GM21423 (cell line): ENCODE data around the gene RHBDL1.

Experiments
- ATAC-seq: cut with Tn5 transposase; IDR thresholded peaks from one replicate; pipeline ENCODE4 v1.9.1; 2021; ENCODE audit warnings: mild to moderate bottlenecking, moderate library complexity; ENCODE audit not compliant: unreplicated experiment

The RHBDL1 gene

DNA sequence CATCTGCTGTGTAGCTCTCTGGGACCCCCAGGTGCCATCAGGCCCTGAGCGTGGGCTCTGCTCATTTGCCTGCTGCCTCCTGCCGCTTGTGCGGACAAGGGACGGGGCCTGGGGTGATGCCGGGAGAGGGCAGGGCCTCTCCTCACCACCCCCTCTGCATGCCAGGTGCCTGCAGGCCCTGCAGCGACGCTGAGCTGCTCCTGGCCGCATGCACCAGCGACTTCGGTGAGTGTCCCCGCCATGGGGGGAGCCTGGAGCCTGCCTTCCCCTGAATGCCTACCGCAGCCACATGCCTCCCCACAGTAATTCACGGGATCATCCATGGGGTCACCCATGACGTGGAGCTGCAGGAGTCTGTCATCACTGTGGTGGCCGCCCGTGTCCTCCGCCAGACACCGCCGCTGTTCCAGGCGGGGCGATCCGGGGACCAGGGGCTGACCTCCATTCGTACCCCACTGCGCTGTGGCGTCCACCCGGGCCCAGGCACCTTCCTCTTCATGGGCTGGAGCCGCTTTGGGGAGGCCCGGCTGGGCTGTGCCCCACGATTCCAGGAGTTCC lies 41.4 kb downstream of the RHBDL1 start:
- no peak for ATAC-seq

DNA sequence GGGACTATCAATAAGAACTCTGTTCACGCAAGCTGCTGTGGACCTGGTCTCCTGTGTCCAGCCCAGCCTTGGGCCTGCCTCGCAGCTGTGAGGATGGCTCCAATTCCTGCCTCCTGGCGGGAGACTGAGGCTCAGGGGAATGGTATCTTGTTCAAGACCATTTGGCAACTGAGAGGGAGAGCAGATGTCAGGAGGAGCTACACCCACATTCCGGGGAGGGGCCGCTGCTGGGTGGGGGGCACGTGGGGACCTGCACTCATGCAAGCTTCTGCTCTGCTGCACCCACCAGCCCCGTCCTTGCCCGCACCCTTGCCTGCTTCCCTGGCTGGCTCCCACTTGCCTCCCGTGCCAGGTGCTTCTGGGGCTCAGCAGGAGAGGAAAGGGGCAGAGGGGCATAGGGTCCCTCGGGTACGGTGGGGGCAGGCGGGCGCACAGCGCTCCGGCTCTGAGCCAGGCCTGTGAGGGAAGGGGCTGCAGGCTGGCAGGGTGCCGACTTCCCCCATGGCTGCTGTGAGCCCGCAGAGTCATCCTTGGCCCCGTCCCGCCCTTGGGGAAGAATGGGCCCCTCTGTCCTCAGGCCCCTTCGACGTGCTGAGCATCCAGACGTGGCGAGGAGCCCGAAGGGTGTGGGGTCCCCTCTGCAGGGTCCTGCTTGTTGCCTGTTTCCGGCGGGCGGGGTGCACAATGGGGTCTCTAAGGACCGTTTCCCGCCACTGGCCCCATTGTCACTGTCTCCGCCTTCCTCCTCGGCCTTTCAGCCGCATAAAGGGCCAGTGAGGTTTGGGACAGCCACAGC lies 42.2 kb downstream of the RHBDL1 start:
- ATAC-seq, result no peak

DNA sequence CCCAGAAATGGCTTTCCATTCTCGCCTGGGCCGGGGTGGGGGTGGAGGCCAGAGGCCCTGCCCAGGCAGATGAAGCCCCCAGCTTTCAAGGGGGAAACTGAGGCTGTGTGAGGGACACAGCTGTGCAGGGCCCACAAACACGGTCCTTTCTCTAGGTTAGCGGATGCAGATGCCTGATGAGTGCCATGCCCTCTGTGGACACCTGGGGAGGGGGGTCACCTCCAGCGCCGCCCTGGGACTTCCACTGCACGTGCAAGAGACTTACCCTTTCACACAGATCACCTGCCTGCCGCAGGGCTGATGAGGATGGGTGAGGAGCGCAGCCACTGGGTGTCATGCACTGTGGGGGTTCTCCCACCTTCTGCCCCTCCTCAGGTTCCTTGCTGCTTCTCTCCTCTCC lies 42.9 kb downstream of the RHBDL1 start:
- ATAC-seq, result no peak

DNA sequence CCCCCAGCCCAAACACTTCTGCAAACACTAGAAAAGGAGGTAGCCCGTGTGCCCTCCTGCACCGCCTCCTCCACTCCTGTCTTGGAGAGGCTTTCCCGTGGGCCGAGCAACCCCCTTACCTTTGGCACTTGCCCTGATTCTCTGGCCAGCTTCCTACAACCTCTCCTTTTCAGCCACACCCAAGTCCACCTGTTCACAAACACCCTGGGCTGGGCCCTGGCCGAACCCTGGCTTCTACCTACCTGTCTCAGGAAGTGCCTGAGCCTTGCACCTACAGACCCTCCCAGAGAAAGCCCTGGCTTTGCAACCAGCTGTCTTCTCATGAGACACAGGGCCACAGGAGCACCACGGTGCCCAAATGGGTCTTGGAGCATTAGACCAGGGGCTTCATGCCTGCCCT lies 43.5 kb downstream of the RHBDL1 start:
- ATAC-seq, result no peak

DNA sequence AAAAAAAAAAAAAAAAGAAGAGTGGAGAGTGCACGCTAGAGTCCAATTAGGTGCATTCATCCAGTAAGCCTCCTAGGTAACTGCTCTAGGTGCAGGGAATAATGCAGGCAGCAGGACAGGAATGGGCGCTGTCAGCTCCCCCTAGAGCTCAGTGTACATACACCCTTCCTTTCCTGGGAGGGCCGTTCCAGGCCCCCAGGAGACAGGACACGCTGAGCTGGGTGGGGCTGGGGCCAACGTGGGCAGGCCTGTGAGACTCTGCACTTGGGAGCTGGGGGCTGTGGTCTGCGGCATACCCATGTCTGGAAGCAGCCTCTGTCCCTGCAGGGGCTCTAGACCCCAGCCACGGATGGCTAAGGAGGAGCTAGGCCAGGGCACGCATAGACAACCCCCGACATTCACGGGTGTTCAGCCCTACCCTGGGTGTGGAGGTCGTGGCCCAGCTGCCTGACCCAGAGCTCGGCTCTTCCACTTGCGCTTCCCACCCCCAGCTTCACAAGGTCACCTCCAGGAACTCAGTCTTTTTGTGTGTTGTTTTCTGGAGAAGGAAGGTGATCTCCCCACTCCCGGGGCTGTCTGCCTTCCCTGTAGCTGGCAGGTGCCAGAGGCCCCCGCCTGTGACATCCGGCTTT lies 44.5 kb downstream of the RHBDL1 start:
- no peak for ATAC-seq

DNA sequence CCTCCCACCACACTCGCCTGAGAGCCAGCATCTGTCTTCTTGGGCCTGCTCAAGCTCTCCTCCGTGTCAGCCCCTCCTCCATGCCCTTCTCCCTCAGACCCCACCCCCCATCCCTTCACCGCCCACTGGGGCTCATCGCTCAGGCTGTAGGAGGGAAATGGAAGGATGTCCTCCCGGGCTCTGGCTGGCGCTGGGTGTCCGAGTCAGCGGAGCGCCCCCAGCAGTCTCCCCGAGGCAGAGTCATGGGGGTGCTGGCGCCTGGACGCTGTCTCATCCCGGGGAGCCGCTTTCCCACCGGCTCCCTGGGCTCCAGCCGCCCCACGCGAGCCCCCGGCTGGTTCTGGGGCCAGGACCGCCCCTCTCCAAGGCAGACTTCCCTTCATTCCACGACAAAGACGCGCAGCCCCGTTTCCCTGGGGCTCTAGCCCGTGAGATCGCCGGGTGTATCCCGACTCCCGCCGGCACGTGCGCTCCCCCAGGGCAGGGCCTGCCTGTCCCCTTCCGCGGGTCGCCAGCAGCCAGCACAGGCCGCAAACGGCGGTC lies 45.0 kb downstream of the RHBDL1 start:
- peak; percentile 10 for ATAC-seq

DNA sequence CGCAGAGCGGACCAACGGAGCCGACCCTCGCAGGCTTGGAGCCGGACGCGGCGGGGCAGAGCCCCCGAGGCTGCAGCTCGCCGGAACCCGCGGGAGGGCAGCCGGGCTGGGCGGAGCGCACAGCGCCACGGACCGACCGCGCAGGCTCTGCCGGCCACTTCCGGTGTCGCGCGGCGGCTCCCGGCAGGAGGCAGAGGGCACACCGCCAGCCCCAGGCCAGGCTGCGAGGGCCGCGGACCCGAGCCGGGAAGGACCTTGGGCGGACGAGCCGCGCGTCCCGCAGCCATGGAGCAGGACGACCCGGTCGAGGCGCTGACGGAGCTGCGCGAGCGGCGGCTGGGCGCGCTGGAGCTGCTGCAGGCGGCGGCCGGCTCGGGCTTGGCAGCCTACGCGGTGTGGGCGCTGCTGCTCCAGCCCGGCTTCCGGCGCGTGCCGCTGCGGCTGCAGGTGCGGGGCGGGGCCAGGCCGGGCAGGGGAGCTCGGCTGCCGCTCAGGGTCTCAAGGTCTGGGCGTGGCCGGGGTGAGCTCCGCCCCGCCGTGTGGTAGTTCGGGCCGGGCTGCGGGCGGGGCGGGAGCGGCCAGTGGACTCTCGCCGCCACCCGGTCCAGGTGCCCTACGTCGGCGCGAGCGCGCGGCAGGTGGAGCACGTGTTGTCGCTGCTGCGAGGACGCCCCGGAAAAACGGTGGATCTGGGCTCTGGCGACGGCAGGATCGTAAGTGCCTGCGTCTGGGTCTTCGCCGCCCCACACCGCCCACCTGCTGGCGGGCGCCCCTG lies 45.7 kb downstream of the RHBDL1 start, which contains the start of gene ANTKMT:
TSS of gene ANTKMT (plus strand) at position 157 of the 775 bp plus-strand sequence. CDS start at position 286, 129 bp downstream.
- ATAC-seq, result peak; percentile 67

DNA sequence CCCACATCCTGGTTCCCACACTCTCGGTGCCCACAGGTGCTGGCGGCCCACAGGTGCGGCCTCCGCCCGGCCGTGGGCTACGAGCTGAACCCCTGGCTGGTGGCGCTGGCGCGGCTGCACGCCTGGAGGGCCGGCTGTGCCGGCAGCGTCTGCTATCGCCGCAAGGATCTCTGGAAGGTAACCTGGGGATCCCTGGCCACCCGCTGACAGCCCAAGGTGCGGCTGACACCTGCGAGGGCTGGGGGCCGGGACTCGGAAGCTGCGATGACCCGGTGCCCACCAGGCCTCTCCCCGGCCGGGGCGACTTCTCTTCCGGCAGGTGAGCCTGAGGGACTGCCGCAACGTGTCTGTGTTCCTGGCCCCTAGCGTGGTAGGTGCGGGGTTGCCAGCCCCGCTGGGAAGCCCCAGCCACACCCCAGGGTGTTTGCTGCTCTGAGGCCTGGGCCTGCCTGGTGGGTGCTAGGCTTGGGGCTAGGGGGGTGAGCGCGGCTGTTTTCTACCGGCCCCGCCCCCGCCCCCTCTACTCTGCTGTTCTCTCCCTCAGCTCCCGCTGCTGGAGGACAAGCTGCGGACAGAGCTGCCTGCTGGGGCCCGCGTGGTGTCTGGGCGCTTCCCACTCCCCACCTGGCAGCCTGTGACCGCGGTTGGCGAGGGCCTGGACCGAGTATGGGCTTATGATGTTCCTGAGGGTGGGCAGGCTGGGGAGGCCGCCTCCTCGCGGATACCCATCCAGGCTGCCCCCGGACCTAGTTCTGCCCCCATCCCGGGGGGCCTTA lies 46.5 kb downstream of the RHBDL1 start:
- no peak for ATAC-seq

DNA sequence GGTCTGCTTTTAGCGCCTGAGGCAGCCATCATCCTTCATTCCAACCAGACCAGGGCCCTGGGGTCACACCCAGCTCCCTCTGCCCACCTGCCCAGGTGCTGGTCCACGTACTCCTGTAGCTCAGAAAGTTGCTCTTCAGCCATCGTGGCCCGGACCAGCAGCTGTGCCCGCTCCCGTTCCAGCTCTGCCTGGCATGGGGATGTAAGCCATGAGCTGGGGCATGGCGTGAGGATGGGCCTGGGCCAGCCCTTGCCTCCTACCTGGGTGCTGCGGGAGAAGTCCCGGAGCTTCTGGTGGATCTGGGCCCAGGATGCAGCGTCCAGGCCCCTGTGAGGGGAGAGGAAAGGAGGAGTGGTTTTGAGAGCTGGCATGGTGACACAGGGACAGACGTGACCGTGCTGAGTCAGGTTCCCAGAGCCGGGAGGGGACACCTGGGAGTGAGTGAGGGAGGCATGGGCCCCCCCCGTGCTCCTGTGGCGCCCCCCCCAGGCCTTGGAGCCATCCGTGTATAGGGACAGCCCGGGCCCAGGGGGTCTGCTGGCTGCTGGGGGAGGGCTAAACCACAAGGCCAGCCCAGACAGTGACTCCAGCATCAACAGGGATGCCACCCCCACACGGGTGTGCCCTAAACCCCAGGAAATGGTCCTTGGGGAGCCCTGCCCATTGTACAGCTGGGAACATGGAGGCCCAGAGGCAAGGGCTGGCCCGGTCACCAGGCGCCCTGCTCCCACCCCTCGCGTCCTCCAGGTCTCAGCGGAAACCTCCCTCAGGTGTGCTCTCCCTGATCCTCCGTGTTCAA lies 47.6 kb downstream of the RHBDL1 start:
- ATAC-seq, result no peak

DNA sequence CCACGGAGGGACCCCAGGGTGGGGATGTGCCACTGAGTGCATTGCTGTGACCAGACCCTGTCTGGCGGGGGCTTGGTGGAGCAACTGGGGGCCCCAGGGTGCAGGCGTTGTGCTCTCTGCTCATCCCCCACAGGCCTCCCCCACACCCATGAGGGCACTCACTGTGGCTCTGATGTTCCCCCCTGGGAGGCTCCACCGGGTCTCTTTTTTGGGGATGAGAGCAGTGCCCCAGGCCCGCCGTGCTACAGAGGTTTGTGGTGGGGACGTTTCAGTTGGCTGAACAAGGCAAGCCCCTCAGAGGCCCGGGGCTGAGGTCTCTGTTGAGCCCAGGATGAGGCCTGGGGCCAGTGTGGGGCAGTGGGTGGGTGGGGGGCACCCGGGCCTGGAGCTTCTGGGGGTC lies 48.2 kb downstream of the RHBDL1 start:
- no peak for ATAC-seq

DNA sequence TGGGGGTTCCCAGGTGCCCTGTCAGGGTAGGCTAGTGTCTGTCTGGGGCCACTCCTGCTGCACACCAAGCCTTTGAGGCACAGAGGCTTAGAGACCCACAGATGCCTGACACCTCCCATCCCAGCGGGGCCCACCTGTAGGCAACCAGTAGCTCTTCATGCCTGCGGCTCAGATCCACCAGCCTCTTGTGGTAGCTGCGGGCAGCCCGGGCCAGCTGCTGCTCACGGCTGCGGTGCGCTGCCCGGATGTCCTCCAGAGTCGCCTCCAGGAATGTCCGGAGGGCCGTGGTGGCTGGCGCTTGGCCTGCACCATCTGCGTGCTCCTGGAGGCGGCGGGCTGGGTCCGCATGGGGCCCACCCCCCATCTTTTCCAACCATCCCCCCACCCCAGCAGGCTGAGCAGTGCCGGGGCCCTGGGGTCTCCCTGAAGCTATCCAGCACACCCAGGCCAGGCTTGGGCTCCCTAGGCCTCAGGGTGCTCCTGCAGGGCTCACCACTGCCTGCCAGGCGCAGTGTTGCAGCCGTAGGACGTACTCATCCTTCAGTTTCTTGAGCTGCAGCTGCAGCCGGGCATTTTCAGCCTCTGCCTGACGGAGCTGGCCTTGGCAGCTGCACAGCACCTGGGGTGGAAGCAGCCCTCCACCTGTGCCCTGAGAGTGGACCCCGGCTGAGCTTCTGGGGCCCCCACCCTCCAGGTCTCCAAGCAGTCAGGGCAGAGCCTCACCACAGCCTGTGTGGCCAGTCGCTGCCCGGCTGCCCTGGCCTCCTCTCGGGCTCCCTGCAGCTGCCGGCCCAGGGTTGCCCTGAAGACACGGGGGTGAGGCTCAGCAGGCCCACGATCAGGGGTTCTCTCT lies 48.9 kb downstream of the RHBDL1 start:
- ATAC-seq, result no peak

DNA sequence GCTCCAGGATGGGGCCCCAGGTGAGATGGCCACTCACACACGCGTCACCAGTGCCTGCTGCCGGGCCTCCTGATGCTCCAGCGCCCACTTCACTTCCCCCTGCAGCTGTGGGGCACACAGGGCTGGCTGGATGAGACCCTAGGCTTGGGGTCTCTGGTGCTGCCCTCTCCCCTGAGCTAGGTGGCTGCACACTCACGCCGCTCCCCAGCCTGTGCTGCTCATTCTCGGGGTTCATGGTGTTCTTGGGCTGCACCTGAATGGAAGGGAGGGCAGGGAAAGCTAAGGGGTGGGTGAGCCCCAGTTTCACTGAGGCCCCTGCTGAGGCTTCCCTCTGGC lies 49.5 kb downstream of the RHBDL1 start:
- no peak for ATAC-seq

DNA sequence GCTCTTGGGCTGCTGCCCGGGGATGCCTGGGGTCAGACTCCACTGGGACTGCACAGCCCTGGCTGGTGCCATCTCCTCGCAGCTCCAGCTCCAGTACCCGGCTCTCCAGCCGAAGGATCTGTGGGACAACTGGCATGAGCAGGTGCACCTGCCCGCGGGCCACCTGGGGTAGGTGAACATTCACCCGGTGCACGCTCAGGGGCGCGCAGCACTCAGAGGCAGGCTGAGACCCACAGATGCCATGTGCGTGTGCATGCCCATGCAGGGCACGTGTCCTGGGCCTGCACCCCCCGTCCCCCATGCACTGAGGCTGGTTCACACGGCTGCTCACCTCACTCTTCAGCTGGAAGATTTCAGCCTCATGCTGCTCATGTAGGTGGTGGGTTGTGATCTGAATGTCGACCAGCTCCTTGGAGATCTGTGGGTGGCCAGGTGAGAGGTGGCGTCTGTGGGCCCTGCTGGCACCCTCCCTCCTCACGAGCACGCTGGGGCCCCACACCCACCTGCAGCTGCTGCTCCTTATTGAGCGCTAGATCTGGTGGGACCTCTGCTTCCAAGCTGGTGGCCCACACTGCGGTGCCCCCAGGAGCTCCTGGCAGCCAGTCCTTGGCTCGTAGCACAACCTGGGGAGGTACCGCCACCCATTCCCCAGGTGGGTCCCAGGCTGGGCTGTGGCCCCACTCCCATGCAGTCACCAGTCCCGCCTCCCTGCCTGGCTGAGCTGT lies 50.2 kb downstream of the RHBDL1 start:
- no peak for ATAC-seq

DNA sequence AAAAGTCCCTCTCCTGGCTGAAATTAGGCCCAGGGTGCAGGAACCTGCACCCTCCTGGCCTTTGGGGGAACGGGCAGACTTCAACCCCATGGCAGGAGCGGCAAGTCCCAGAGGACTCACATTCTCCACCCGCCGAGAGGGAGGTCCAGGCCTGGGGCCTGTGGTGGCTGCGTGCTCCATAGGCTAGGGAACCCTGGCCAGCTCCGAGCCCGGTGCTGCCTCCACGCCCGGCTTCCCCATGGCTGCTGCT lies 50.6 kb downstream of the RHBDL1 start:
- no peak for ATAC-seq

DNA sequence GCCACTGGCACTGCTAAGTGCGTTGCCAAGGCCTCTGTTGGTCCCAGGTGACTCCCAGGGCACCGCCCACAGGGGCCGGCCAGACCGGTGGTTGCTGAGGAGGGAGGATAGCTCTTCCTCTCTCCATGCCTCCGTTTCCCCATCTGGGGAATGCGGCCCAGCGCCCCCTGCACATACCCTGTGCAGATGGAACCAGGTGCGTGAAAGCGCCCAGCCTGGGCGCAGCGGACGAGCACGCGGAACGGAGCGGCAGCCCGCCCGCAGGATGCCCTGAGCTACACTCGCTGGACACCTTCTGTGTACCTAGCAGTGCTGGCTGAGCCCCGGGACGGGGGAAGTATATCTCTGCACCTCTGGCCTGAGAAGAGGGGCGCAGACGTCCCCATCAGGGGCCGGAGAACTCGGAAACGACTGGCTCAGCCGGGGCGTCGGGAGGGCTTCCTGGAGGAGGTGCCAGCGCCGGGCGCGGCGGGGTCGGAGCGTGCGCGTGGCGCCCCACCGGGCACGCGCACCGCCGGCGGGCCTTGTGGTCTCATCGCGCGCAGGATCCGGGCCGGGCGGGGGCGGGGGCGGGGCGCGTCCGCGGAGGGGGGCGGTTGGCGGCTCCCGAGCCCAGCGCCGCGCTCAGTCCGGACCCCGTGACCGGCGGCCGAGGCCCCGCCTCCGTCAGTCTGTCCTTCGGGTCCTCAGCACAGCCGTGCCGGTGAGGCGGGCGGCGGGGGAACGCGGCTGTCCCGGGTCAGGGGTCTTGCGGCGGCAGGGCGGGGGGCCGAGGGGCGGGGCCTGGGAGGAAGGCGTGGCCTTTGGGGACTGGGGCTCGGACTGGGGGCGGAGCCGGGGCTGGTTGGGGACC lies 51.2 kb downstream of the RHBDL1 start, which contains the start of the genes CCDC78 and HAGHL:
TSS of gene CCDC78 (minus strand) at position 6 of the 853 bp plus-strand sequence. CDS start 76 bp downstream, outside the sequence.
TSS of gene HAGHL (plus strand) at position 669 of the 853 bp plus-strand sequence. CDS start 404 bp downstream, outside the sequence.
- no peak for ATAC-seq

DNA sequence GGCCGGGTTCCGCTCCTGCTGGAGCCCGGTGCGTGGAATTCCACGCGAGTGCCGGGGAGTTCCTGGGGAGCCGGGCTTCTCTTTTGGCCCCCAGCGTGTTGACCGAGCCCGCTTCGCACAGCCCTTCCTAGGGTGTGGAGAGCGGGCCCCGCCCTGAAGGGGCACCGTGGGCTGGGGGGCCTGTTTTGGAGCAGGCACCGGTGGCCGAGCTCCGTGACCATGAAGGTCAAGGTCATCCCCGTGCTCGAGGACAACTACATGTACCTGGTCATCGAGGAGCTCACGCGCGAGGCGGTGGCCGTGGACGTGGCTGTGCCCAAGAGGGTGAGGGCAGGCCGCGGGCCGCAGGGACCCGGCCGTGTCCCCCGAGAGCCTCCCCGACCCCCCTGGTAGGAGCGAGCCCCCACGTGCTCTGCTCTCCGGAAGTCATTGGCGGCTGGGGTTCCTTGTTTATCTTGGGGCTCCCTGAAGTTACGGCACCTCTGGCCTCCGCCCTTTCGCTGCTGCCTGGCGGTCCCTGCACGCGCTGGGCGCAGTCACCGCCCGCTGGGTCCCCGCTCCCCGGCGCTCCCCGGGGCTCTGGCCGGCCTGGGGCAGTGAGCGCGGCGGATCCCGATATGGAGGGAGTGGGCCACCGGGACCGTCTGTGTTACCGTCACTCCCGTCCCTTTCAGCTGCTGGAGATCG lies 52.0 kb downstream of the RHBDL1 start:
- no peak for ATAC-seq
